HG02884 (cell line): Measurements from ENCODE around the gene SERTAD2.

Experiments
- ATAC-seq: cut with Tn5 transposase; IDR thresholded peaks from one replicate; pipeline ENCODE4 v1.9.1; 2021; ENCODE audit warnings: mild to moderate bottlenecking, moderate library complexity; ENCODE audit not compliant: unreplicated experiment

Gene SERTAD2

DNA sequence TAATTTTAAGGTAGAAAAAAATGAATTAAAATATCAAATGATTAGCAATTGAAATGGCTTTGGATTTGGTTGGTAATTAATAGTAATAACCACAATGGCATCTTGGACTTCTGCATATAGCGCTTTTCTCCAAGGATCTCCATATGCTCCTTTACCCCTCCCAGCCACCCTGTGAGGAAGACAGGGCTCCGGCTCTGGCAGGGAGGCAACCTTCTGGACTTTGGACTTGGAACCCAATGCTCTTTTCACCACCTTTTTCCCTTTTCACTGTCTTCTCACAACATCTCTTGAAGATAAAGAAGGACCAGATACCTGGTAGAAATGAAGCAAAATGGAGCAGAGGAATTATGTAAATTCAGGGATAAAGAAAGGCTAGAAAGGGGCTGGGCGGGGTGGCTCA lies 23.8 kb upstream of the SERTAD2 start:
- ATAC-seq = no peak

DNA sequence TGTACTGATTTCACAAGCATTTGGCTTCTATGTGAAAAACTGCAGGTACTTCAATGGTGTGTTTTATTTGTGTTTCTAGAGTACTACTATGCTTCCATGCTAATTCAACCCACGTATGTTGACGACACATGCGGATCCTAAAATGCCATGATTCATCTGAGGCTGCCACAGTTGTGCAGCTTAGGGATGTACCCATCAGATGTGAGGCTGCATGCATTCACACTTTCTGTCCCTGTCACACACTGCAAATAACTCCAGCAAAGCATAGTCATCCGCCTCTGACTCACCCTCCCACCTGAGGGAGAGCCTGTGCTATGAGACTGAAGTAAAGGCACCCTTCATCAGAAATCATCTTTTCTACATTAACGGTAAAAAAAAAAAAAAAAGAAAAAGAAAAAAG lies 22.1 kb upstream of the SERTAD2 start:
- ATAC-seq = no peak

DNA sequence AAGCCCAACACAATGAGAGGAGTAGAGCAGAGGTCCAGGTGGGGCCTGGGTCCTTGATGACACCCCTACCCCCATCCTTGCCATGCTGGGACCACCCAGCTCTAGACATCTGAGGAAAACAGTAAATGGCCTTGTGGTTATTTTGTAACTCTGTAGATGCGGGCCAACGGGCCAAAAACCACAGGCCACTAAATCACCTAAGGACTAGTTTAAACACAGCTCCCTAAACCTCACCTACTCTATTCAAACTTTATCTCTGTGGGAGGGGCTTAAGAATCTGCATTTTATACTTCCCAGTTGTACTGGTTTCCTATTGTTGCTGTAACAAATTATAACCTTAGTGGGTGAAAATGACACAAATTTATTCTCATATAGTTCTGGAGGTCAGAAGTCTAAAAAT lies 19.0 kb upstream of the SERTAD2 start:
- no peak for ATAC-seq

DNA sequence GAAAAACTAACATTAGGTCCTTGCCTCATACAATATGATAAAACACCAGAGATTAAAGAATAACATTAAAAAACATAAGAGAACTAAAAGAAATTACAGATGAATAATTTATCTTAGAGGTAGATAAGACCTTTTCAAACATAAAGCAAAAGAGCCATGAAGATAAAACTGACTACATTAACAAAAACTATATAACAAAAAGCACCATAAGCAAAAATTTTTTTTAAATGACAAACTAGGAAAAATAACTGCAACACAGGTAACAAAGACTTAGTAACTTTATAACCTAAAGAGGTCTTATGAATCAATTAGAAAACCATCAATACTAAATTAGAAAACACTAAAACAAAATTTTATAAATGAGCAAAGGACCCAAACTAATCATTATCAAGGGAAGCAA lies 16.3 kb upstream of the SERTAD2 start:
- ATAC-seq = no peak

DNA sequence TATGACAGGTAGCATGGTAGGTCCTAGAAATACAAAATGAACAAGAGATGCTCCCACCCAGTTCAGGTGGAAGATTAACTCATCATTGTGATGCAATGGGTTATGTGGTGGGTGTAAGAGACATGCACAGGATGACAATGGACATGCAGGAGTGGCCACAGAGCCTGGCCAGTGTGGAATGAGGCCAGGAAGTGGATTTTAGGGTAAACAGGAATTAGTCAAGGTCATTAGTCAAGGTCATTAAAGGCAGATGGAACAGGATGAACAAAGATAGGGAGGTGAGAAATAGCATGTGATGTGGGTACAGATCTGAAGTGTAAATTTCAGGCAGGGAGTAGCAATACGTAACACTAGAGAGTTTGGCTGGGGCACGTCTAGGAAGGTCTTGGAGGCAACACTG lies 15.6 kb upstream of the SERTAD2 start:
- ATAC-seq = no peak

DNA sequence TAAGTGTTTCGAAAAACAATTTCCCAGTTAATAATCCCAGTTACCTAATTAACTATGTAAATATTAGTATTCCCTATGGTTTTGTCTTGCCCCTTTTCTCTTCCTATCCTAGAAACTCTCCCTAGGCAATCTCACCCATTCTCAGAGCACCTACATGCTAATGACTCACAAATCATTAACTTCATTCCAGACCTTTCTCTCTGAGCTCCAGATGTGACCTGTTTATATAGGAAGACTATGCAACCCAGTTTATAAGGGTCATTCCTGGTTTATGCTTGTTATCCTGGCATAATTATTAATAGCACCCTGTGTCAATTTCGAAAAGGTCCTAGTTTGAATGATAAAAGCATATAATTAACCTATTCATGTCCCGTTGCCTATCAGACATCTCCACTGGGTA lies 14.8 kb upstream of the SERTAD2 start:
- ATAC-seq = no peak

DNA sequence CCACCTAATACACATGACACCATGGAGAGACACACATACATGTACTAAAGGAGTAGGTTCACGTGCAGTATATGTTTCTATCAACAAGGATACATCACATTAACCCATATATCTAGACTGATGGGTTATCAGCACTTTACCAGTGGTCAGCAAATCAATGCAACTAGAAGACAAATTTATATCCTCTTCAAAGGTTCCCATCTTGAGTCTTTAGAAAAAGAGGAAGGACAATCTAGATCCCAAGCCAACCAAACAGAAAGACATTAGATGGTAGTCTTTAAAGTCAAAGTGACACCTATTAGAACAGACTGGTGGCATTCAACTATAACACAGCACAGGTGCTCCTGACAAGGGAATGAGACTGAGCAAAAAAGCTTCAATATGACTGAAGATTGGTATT lies 13.8 kb upstream of the SERTAD2 start:
- ATAC-seq = no peak

DNA sequence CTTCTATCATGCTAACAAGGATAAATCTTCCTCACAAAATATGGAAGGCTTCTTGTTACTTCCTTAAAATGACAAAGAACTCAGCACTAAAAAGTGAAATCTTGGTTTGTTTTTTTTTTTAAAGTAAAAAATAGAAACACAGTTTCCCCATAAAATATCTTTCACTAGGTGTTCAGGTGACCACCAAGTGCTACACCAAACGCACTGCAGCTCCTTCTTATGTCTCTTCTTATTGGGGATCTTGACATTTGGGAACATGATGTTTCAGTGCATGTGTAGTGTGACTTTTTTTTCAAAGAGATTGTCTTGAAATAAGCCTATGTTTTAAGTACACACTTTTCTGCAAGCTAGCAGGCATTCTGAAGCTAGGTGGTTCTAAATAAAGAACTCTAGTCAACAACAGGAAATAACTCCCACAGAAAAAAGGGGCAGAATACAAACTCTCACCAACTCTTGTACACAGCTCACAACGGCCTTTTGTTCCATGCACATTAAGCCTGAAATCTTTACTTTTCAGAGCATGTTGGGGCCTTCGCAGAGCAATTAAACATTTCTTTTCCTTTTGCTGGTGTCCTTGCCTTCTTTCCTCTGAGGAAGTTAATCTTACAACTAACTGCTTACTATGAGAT lies 13.2 kb upstream of the SERTAD2 start:
- ATAC-seq = peak; percentile 88

DNA sequence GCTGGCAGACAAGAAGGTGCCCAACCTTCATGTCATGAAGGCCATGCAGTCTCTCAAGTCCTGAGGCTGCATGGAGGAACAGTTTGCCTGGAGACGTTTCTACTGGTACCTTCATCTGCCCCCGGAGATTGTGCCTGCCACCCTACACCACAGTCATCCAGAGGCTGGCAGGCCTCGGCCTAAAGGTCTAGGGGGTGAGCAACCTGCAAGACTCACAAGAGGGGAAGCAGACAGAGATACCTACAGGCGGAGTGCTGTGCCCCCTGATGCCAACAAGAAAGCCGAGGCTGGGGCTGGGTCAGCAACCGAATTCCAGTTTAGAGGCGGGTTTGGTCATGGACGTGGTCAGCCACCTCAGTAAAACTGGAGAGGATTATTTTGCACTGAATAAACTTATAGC lies 12.0 kb upstream of the SERTAD2 start:
- no peak for ATAC-seq

DNA sequence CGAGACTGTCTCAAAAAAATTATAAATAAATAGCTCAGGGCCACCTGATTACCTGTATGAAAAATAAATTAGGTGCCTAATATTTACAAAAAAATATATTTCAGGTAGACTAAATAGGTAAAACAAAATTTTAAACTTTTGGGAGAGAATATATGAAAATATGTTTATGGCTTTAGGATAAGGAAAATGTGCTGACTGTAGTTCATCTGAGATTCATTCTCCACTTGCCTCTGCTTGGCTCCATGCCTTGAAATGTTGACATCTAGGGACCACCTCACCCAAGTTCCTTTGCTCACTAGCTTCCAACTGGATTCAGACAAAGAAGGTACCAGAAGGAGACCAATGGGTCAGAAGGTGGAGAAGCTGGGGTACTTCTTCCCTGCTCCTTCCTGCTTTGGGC lies 9.7 kb upstream of the SERTAD2 start:
- no peak for ATAC-seq

DNA sequence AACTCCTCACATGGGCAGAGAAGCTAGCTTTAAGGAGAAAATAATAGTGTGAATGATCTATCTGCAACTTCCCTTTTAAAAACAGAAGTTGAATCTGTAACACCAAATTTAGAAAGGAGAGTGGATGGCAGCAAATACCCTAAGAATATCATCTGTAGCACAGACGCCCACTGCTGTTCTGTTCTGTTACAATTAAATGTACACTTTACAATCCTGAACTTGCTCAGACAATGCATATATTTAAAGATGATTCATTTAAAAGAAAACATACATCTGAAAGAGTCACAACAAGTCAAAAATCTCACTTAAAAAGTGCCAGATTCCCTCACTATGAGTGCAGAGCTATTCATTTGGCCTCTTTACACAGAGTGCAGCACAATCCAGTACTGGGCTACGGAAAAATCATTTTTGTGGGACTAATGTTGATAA lies 8.0 kb upstream of the SERTAD2 start:
- ATAC-seq = no peak

DNA sequence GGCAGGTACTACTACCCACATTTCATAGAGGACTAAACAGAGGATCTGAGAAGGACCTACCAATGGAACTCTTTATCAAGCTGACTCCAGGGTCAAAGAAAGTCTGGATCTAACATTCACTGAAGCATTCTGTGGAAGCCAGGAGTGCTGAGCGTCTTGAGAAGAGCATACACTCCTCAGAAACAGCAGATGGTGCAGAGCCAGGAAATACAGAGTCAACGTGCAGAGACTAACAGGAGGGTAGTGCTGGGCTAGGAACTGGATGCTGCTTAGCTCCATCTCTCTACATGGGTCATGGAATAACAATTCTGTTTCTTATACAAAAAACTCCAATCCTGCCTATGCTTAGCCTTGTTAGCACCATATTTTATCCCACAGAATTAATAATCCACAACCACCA lies 5.5 kb upstream of the SERTAD2 start:
- no peak for ATAC-seq

DNA sequence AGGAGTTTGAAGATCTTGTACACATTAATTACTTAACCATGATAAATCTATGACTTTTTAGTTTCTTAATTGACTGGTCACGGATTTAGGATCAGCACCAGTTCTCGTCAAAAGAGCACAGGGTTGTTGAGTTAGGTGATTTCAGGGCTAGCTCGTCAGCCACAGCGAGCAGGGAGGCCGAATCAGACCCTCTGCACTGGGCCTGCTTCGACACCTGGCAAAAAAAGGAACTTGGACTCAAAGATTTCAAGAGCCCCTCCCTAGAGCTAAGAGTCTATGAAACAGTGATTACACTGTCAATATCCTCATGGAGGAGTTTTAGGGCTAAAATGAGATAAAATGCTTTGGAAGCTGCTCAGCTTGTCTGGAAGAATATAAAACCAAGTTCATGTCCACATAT lies 4.6 kb upstream of the SERTAD2 start:
- ATAC-seq = no peak

DNA sequence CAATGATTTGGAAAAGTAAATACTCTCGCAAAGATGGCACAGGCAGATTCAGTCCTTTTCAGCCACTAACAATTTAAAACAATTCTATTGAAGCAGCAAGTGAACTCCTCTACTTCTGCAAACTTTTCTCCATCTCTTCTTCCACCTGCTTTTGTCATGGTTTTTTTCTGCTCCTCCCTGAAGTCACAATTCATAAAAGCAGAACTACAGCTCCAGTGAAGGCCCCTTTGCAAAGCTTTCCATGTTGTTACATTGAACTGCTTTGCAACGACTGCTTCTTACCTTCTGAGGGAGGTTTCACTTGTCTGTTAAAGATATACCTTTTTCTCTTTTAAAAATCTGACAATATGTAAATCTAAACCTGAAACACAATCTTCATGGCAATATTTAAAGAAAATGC lies 3.7 kb upstream of the SERTAD2 start:
- ATAC-seq = no peak

DNA sequence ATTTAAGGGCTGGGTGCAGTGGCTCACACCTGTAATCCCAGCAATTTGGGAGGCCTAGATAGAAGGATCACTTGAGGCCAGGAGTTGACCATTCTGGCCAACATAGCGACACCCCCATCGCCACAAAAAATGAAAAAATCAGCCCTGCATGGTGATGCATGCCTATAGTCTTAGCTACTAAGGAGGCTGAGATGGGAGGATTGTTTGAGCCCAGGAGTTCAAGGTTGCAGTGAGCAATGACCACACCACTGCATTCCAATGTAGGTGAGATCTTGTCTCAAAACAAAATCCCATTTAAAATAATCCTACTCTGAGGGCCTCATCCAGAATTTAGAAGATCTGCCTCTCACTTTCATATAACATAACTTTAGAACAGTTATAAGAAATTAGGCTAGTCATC lies 2.7 kb upstream of the SERTAD2 start:
- ATAC-seq = no peak

DNA sequence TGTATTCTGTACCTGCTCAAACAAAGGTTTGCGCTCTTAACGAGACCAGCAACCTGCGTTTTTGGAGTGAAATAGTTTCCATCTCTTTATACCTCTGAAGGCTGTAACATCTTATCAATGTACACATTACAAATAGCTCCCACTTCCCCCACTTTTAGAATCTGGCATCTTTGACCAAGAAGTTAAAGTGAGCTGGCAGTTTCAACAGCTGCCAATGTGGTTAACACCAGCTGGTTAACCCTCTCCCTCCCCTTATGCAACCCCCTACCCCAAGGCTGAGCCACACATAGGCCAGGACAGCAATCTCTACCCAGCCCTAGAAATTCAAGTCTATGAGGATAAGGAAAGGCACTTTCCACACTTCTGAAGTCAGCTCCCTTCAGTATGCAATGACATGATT lies 2.2 kb upstream of the SERTAD2 start:
- ATAC-seq = no peak

DNA sequence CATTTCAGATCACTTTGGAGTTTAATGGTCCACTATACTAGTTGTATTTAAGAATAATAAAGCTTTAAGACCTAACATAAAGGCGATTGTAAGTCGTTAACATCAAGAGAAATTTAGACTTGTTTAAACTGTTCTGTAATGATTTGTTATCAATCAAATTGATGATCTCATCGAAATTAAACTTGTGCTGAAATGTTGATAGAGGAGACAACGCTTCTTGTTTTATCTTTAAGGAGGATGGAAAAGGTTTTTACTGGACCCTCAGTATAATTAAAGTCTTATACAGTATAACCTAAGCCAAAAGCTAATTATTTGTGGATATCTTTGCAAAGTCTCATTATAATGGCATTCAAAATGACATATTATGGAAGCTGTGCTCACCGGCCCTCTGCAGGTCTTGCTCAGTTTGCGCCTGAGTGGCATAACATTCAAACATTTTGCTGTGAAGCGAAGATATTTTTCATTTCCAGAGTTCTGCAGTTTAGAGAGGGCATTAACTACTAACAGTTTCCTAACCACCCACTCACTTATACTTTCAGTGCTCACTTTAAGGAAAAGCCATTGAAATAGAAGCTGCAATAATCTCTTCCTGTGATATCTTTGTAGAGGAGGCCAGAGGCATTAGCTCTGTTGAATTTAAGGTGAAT lies 1.4 kb upstream of the SERTAD2 start:
- no peak for ATAC-seq

DNA sequence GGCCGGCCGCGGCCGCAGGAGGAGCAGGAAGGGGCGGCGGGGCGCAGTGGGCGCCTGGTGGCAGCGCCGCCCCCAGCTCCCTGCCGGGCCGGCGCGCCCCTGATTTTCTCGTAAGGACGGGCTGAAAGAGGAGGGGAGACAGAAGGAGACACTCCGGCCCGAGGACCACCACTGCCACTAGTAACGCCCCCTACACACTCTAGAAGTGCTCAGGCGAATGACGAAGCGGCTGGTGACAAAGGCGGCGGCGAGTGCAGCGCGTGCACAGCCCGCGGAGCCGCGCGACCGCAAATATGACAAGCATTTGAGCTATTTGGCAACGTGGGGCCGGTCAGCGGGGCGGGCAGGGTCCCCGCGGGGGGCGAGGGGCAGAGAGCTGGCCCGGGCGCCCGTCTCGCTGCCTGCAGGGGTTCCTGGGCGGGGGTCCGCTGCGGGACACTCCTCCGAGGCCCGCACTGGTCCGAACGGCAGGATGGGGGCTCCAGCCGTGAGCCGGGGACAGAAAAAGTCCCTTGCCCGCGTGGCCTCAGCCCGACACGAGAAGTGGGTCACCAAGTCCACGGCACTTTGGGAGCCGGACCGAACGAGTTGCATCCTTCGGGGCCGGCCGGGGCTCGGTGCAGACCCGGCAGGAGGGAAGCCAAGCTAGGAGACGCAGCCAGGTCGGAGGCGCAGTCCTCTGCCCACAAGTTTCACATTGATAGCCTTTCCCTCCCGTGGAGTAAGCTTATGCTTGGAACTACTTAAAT lies 524 bp upstream of the SERTAD2 start:
- ATAC-seq = peak; percentile 40

DNA sequence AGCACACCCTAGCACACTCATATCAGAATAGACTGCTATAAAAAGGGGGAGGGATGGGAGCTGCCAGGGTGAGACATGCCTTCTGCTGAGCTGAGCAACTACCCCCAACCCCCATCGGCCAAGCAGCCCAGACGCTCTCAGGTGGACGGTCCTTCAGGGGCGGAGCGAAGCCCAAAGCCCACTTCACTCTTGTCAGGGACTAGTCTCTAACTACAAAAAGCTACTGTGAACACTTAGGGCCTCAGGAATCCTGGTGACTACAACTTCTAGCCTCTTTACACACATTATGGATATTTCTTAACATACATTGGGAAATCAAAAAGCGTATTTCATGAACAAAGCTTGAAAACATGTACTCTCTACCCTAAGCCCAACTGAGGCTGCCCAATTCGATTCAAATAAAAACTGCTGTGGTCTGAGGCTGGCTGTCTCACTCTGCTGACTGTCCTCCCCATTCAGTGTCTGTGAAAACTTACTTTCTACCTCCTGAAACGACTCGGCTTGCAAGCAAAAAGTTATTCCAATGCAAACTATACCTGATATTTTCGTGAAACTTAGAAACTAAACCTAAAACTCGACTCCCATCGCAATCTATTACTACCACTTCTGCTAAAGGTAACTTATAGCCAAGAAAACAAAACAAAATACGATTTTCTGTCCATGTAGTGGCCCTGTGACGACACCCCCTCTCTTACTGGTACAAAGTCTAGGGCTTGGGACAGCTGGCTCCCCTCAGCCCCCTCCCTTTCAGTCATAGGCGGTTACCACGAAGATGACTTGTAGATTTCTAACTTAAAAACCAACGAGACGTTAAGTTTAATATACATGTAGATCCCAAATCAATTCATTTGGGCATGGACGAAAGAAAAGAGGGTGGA lies 1.2 kb downstream of the SERTAD2 start:
- ATAC-seq = no peak

DNA sequence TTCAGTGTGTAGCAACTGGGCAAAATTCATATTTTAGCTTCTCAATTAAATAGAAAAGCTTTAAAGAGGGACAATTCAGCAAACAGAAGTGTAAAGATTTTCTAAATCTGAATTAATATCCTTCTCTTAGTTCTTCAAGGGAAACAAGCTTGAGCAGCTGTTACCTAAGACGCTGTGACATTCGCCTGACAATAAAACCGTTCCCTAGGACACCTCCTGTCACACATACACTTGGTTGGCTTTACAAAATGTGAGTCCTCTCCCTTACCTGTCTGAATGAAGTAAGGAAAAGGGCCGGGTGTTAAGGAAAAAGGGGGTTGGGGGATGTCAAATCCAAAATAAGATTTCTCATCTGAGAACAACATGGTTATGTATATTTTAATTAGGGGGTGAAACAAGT lies 2.1 kb downstream of the SERTAD2 start:
- ATAC-seq = no peak

DNA sequence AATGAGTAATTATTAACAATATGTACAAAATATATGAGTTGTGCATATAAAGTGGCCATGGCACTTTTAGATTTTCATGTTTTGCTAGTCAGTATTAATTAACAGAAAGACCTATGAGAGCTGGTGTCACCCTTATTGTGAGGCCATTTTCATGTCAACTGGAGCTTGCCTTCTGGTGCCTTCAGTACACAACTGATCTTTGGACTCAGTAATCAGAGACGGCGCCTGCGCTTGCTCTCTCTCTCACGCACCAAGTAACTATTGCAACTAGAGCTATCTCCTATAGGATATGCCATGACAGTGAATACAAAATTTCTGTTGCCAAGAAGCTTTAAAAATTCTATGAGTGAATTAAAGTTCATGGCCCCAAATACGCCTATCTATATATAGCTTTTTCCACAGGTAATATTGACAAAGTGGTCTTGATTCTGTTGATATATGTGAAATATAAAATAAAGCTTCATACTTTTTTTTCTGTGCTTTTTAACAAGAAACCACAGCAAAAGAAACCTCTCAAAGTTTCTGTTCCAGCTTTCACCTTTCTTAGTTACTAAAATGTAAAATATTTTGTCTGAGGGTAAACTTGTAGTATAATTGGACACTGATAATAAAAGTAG lies 2.9 kb downstream of the SERTAD2 start:
- no peak for ATAC-seq
